ENCODE results near the gene PLPP2. TPM values are rescaled to one million over a fixed set of nuclear protein-coding genes. Genes with fewer than 3 reads are reported as not detected.

The PLPP2 gene
- total RNA-seq, 2 donors from 2014 or later, result 0.56 to 1.6 TPM

DNA sequence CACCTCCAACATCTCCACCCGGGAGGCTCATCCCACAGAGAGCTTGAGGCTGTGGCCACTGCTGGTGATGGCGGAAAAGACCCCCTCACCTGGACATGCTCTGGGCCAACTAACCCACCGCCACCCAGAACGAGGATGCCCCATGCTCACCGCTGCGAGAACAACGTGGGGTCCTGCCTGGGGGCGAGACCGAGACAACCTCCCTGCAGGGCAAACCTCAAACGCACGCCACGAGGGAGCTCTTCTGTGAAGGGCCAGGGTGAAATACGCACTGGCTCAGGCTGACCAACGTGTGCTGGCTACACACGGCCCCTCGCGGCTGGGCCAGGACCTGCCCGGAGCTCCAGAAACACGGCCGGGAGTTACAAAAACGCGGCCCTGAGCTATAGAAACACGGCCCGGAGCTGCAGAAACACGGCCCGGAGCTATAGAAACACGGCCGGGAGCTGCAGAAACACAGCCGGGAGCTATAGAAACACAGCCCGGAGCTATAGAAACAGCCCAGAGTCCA lies 19.0 kb upstream of the PLPP2 start:
- no peak for DNase-seq (ENCODE audit: low spot score)
- Histone ChIP-seq H3K36me3 (peaks cover 49% of the 10 kb centered on the region), H3K4me3 (no peak overlapping the region), H3K27me3 (replicated peaks; ENCODE audit: insufficient read depth) (no peaks in the 10 kb centered on the region), H3K9me3 (no peaks in the 10 kb centered on the region), H3K27ac (no peak overlapping the region), H3K4me1 (ENCODE audit: control insufficient read depth in 1 of 2, low read depth in 2 of 2) (no peaks in the 10 kb centered on the region)
- TF ChIP-seq, protein P1, sequence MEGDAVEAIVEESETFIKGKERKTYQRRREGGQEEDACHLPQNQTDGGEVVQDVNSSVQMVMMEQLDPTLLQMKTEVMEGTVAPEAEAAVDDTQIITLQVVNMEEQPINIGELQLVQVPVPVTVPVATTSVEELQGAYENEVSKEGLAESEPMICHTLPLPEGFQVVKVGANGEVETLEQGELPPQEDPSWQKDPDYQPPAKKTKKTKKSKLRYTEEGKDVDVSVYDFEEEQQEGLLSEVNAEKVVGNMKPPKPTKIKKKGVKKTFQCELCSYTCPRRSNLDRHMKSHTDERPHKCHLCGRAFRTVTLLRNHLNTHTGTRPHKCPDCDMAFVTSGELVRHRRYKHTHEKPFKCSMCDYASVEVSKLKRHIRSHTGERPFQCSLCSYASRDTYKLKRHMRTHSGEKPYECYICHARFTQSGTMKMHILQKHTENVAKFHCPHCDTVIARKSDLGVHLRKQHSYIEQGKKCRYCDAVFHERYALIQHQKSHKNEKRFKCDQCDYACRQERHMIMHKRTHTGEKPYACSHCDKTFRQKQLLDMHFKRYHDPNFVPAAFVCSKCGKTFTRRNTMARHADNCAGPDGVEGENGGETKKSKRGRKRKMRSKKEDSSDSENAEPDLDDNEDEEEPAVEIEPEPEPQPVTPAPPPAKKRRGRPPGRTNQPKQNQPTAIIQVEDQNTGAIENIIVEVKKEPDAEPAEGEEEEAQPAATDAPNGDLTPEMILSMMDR (IDR thresholded peaks at IDR 0.05), result no peak
- no peak for ATAC-seq (ENCODE audit: insufficient number of reproducible peaks, low FRiP score, low read depth)

DNA sequence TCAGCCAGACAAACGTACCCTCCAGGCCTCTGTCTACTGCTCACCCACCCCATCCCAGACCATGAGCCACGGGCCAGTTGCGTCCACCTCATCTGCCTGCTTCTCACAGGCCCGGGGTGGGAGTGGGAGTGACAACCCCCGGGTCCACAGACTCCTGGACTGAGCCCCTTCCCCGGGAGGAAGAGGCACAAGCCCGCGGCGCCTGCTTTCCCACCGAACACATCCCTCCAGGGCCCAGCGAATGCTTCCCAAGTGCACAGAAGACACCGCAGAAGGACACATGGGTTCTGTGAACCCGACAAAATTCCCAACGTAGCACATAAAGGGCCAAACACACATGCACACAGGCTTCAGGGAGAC lies 18.0 kb upstream of the PLPP2 start:
- H3K9me3 ChIP-seq, result no peaks in the 10 kb centered on the region
- H3K27ac ChIP-seq, result no peak overlapping the region
- no peaks in the 10 kb centered on the region for H3K4me1 ChIP-seq (ENCODE audit: control insufficient read depth in 1 of 2, low read depth in 2 of 2)
- no peak overlapping the region for H3K4me3 ChIP-seq
- H3K27me3 ChIP-seq (replicated peaks; ENCODE audit: insufficient read depth), result no peaks in the 10 kb centered on the region
- peaks cover 48% of the 10 kb centered on the region for H3K36me3 ChIP-seq
- TF ChIP-seq, protein P1 (IDR thresholded peaks at IDR 0.05), result no peak
- ATAC-seq (ENCODE audit: insufficient number of reproducible peaks, low FRiP score, low read depth) (no peak), DNase-seq (ENCODE audit: low spot score) (no peak)

DNA sequence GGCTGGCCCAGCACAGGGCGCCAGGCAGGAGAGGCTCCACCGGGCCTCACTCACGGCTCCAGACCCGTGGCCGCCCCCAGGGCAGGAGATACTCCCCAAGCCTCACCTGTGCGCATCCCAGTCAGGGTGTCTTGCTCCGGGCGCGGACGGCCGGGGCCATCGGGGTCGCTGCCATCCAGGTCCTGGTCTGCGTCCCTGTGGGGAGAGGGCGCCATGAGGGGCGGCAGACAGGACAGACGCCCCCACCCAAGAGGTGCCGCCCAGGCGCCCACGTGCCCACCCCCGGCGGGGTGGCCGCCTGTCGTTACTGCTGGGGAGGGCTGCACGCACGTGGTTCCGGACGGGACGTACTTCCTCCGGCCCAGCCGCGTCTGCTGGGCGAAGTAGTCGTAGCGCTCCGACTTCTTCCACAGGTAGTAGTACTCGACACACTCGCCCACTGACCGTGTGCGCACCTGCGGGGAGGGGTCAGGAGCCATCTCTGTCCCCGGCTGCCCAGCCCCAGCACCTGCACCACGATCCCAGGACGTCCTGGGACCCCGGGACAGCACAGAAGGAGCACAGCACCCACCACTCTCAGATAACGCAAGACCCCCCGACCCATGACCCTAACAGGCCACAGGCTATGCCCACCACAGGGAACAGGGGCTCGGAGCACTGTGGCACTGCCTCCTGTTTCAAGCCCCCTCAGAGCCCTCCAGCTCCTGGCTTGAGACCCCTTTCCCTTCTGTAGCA lies 17.4 kb upstream of the PLPP2 start:
- Histone ChIP-seq H3K4me1 (ENCODE audit: control insufficient read depth in 1 of 2, low read depth in 2 of 2) (no peaks in the 10 kb centered on the region), H3K9me3 (no peaks in the 10 kb centered on the region), H3K27me3 (replicated peaks; ENCODE audit: insufficient read depth) (no peaks in the 10 kb centered on the region), H3K36me3 (peaks cover 43% of the 10 kb centered on the region), H3K4me3 (no peak overlapping the region), H3K27ac (no peak overlapping the region)
- ATAC-seq (ENCODE audit: insufficient number of reproducible peaks, low FRiP score, low read depth), result no peak
- no peak for DNase-seq (ENCODE audit: low spot score)
- TF ChIP-seq, protein P1 (IDR thresholded peaks at IDR 0.05), result no peak

DNA sequence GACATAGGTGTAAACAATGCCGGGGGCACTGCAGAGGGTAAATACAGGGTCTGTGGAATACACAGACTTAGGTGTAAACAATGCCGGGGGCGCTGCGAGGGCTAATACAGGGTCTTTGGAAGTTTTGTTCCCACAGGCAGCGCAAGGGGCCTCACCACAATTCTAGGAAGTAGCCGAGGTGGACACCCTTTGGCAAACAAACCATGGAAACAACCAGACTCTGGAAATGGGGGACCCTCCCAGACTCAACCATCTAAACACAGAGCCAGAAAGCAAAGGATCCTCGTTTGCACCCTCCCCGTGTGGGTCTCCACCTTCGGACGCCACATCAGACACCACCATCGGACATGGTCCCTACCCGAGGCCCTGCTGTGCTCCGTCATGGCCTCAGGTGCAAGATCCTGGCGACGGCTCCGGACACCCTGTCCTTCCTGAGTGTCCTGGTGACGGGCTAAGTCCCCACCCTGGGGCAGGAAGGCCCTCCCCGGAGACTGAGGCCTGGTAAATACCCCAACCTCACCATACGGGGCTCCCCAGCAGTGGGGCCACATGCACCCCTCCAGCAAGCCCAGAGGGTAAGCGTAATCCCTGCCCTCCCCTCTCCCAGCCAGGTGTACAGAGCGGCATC lies 16.7 kb upstream of the PLPP2 start:
- Histone ChIP-seq H3K4me1 (ENCODE audit: control insufficient read depth in 1 of 2, low read depth in 2 of 2) (no peaks in the 10 kb centered on the region), H3K36me3 (peaks cover 37% of the 10 kb centered on the region), H3K4me3 (no peak overlapping the region), H3K27me3 (replicated peaks; ENCODE audit: insufficient read depth) (no peaks in the 10 kb centered on the region), H3K9me3 (no peaks in the 10 kb centered on the region), H3K27ac (no peak overlapping the region)
- TF ChIP-seq, protein P1 (IDR thresholded peaks at IDR 0.05), result no peak
- ATAC-seq (ENCODE audit: insufficient number of reproducible peaks, low FRiP score, low read depth) (no peak), DNase-seq (ENCODE audit: low spot score) (no peak)

DNA sequence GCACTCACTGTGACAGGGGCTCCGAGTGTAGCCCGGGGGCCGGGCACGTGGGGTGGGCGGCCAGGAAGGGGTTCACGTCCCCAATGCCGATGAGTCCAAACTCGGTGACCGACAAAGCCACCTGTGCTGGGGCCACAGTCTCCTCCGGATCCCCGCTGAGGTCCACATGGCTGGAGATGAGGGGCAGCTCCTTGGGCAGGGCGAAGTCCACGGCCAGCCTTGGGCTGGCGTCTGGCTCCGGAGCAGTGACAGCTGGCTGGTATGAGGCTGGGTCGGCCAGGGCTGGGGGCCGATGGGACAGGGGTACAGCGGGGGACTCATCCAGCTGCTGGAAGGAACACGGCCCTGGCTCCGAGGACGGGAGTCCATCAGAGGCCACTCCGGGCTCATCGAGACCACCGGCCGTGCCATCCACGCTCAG lies 15.9 kb upstream of the PLPP2 start:
- DNase-seq (ENCODE audit: low spot score), result no peak

More for the DNA sequence above, 15.9 kb upstream of the PLPP2 start:
- no peak overlapping the region for H3K4me3 ChIP-seq
- no peak overlapping the region for H3K27ac ChIP-seq
- TF ChIP-seq, protein P1 (IDR thresholded peaks at IDR 0.05), result no peak
- peaks cover 35% of the 10 kb centered on the region for H3K36me3 ChIP-seq
- no peaks in the 10 kb centered on the region for H3K9me3 ChIP-seq
- ATAC-seq (ENCODE audit: insufficient number of reproducible peaks, low FRiP score, low read depth), result no peak
- H3K27me3 ChIP-seq (replicated peaks; ENCODE audit: insufficient read depth), result no peaks in the 10 kb centered on the region
- no peaks in the 10 kb centered on the region for H3K4me1 ChIP-seq (ENCODE audit: control insufficient read depth in 1 of 2, low read depth in 2 of 2)
